ENCODE data around the gene IQSEC1. TPM values are rescaled to one million over a fixed set of nuclear protein-coding genes. Genes with fewer than 3 reads are reported as not detected.

Gene IQSEC1
- total and polyA plus RNA-seq, 2 of the 8 experiments (the other 6 are each of a cell fraction or from before 2014, with no cell fraction given): 6.8 to 28.8 TPM

- TF ChIP-seq NRF1 (IDR thresholded peaks at IDR 0.05; ENCODE audit: low read depth, low read length): no peak
- TF ChIP-seq SIX5 (IDR thresholded peaks at IDR 0.05; ENCODE audit: low read depth, low read length): no peak
- no peak for TF ChIP-seq KDM4A (IDR thresholded peaks at IDR 0.05; ENCODE audit: low read depth, low read length, severe bottlenecking)
- no peak for TF ChIP-seq RFX5 (IDR thresholded peaks at IDR 0.05; ENCODE audit: borderline replicate concordance, low read depth, low read length)
These were observed 140.9 kb downstream of the IQSEC1 start (continued) for GRCh38 chr3:12932347-12932746.
